Coronary artery (tissue), 2 donors: Measurements from ENCODE around the gene FXYD3.

ENCODE experiments used
- DNase-seq: peaks from one replicate; pipeline ENCODE4 v3.0.0-alpha.2; 2017; ENCODE audit warnings: low spot score
- H3K27ac ChIP-seq, 2 donors: fragments of 200-600 bp; sonication (generic); one replicate each; pipeline ENCODE4 v1.5.1; 2016 to 2019
- H3K4me3 ChIP-seq: fragments of 200-600 bp; sonication (generic); 2 replicates; pipeline ENCODE4 v1.5.1; 2016; ENCODE audit warnings: mild to moderate bottlenecking, moderate library complexity
- CTCF ChIP-seq: fragments of 200-600 bp; sonication (generic); IDR thresholded peaks from one replicate; pipeline ENCODE4 v1.5.1; 2019; ENCODE audit warnings: antibody characterized with exemption

Gene FXYD3

GRCh38 chr19:35106898-35107541, 8.6 kb upstream of the FXYD3 start:
- no peak for TF ChIP-seq CTCF
- H3K27ac ChIP-seq: no peak overlapping the region
- DNase-seq: no peak
- H3K4me3 ChIP-seq: no peak overlapping the region

GRCh38 chr19:35107545-35107944, 8.1 kb upstream of the FXYD3 start:
- TF ChIP-seq CTCF: no peak
- Histone ChIP-seq H3K27ac (peak overlapping the region in 1 of 2 donors; percentile 23), H3K4me3 (no peak overlapping the region)
- no peak for DNase-seq

- H3K27ac ChIP-seq: peak overlapping the region in 1 of 2 donors; percentile 3
- DNase-seq: no peak
- no peak for TF ChIP-seq CTCF
- no peak overlapping the region for H3K4me3 ChIP-seq
Measured at GRCh38 chr19:35108730-35109129, 6.9 kb upstream of the FXYD3 start.

GRCh38 chr19:35109395-35110112, 6.1 kb upstream of the FXYD3 start:
- H3K27ac ChIP-seq: peak overlapping the region in 1 of 2 donors; percentile 3
- no peak overlapping the region for H3K4me3 ChIP-seq
- TF ChIP-seq CTCF: no peak
- no peak for DNase-seq

GRCh38 chr19:35110974-35111373, 4.6 kb upstream of the FXYD3 start:
- Histone ChIP-seq H3K4me3 (no peak overlapping the region), H3K27ac (no peak overlapping the region)
- DNase-seq: no peak
- TF ChIP-seq CTCF: no peak

- DNase-seq: no peak
- Histone ChIP-seq H3K4me3 (no peak overlapping the region), H3K27ac (no peak overlapping the region)
- TF ChIP-seq CTCF: no peak
Measured at GRCh38 chr19:35112995-35113688, 2.5 kb upstream of the FXYD3 start.
